SJCRH30 (cell line): ENCODE measurements around the gene OR4F15. TPM values are rescaled to one million over a fixed set of nuclear protein-coding genes. Genes with fewer than 3 reads are reported as not detected.
"Not testable (repeated sequence)": the region's sequence is repeated elsewhere in the genome, so short reads cannot be mapped to it uniquely, and the experiment has no call there.

ENCODE experiments used
- DNase-seq, 2 experiments: peaks; one replicate each; pipeline ENCODE4 v3.0.0-alpha.2; 2015 to 2020
- H3K27ac ChIP-seq: fragments of 250-450 bp; sonication (Bioruptor Pico); 2 replicates; pipeline ENCODE4 v1.5.1; 2020; ENCODE audit warnings: mild to moderate bottlenecking, moderate library complexity
- H3K27me3 ChIP-seq: fragments of 250-450 bp; sonication (Bioruptor Pico); 2 replicates; pipeline ENCODE4 v1.5.1; 2020; ENCODE audit warnings: mild to moderate bottlenecking, moderate library complexity
- H3K36me3 ChIP-seq: fragments of 250-450 bp; sonication (Bioruptor Pico); 2 replicates; pipeline ENCODE4 v1.5.1; 2020; ENCODE audit warnings: mild to moderate bottlenecking, moderate library complexity
- H3K4me1 ChIP-seq: fragments of 250-450 bp; sonication (Bioruptor Pico); 2 replicates; pipeline ENCODE4 v1.5.1; 2020; ENCODE audit warnings: mild to moderate bottlenecking, moderate library complexity
- H3K4me3 ChIP-seq: fragments of 250-450 bp; sonication (Bioruptor Pico); 2 replicates; pipeline ENCODE4 v1.5.1; 2020; ENCODE audit warnings: mild to moderate bottlenecking, moderate library complexity
- H3K9me3 ChIP-seq: fragments of 250-450 bp; sonication (Bioruptor Pico); replicated peaks from 2 replicates; pipeline ENCODE4 v1.5.1; 2020; ENCODE audit warnings: mild to moderate bottlenecking, moderate library complexity
- total RNA-seq: library from RNA; depleted of rRNA; stranded (reverse); fragments of >200 nt; shearing (Covaris generic); gene quantifications from 2 replicates; pipeline ENCODE4 v1.2.3, GENCODE V29; 2014; rRNA removed

Gene OR4F15
- not detected in 2 replicates for total RNA-seq

GRCh38 chr15:101811902-101812301 is at the start of gene OR4F15:
OR4F15 (plus strand) TSS chr15:101812202; CDS start chr15:101818187, 5,985 bp downstream.
- DNase-seq, result no peak
- H3K27me3 ChIP-seq, result no peaks in the 10 kb centered on the region

DNA sequence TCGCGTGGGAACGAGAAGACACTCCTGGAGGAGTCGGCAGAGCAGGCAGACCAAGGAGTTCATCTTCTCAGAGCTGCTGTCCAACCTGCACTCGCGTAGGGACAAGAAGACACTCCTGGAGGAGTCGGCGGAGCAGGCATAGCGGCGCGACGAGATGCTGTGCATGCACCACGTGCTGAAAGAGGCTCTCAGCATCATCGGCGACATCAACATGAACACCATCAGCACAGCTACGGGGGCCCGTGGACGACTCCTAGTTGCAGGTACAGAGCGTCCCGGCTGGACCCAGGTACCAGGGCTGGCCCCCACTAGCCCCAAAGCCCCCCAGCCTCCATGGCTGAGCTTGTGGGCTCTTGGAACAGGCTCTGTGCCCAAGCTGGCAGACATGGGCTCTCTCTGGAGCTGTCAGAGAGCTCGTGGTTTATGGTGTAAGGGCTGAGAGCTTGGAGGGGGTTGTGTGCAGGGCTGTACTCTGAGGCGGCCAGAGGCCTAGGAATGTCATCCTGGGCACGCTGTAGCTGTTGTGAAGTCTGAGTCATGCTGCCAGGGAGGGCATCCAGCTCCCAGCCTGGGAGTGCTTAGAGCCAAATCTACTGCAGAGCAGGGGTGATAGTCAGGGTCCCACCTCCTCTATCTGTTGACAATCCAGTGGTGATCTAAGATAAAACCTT is 47.2 kb upstream of the OR4F15 start:
- H3K27me3 ChIP-seq, DNase-seq, H3K27ac ChIP-seq, H3K36me3 ChIP-seq, H3K4me1 ChIP-seq, H3K4me3 ChIP-seq, H3K9me3 ChIP-seq: not testable (repeated sequence)

More at GRCh38 chr15:101811902-101812301, at the start of gene OR4F15:
- Histone ChIP-seq H3K4me3 (no peak within 1 kb of the TSS), H3K9me3 (no peaks in the 10 kb centered on the region), H3K27ac (no peak within 1 kb of the TSS), H3K36me3 (no peaks in the 10 kb centered on the region), H3K4me1 (no peaks in the 10 kb centered on the region)

DNA sequence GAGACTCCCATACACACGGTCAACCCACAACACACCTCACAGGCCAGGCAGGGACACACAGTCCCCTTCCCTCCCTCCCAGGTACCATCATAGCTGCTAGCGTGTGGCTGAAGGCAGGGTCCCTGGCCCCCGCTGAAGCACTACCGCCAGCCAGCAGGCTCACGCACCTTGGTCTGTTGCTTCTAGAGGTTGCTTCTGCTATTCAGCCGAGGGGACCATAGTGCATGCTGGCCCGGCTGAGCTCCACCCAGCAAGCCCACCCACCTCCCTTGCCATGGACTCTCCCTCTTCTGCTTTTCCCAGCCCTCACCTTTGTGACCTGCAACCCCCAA is 46.7 kb upstream of the OR4F15 start:
- not testable (repeated sequence) for H3K9me3 ChIP-seq, H3K36me3 ChIP-seq, DNase-seq, H3K27ac ChIP-seq, H3K27me3 ChIP-seq, H3K4me3 ChIP-seq, H3K4me1 ChIP-seq

- Histone ChIP-seq H3K27ac (no peak overlapping the region), H3K36me3 (no peaks in the 10 kb centered on the region), H3K9me3 (no peaks in the 10 kb centered on the region), H3K4me1 (no peaks in the 10 kb centered on the region), H3K4me3 (no peak overlapping the region), H3K27me3 (no peaks in the 10 kb centered on the region)
- DNase-seq, result no peak
Measured at GRCh38 chr15:101765772-101766456, 46.1 kb upstream of the OR4F15 start.

DNA sequence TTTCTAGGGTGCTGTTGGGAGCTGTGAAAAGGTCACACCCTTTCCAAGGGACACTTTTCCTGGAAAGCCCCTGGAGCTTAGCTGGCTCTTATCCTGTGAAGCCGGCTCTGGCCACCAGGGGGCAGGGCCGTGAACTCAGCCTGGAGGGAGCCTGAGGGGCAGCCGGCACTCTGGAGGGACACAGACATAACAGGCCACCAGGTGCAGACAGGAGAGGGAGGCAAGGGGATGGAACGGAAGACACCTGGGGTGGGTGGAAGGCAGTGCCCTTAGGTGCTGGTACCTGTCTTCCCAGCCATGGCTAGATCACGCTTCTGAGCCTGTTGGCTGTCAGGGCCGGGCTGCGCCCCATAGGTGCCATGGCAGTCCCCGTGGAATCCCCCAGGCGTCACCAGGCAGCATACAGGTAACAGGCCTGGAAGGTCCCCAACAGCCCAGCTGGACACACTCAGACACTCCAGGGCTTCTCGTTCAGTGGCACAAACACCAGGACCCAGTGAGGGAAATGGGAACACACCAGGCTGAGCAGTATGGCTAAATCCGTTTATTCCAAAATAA is 44.8 kb upstream of the OR4F15 start:
- not testable (repeated sequence) for DNase-seq, H3K36me3 ChIP-seq, H3K4me1 ChIP-seq, H3K9me3 ChIP-seq, H3K27ac ChIP-seq, H3K27me3 ChIP-seq, H3K4me3 ChIP-seq

DNA sequence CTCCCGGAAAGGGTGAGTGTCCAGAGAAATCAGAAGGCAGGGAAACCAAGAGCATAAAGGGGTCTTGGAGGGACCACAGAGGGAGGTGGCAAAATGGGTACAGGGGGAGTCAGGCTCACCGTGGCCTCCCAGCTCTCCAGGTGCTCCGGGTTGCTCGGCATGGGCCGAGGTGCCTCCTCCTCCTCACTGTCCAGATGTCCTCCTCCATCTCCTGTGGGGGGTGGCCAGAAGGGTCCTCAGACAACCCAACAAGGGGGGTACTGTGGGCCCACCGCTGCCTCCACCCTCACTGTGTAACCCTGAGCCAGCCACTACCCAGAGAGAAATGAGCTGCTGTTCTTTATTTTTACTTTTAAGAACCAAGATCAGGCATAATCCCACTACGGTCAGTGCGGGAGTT is 39.1 kb upstream of the OR4F15 start:
- Histone ChIP-seq H3K9me3 (no peaks in the 10 kb centered on the region), H3K27ac (no peak overlapping the region), H3K36me3 (no peaks in the 10 kb centered on the region), H3K27me3 (no peaks in the 10 kb centered on the region; the same call in 1 of the 2 replicates), H3K4me1 (no peaks in the 10 kb centered on the region), H3K4me3 (no peak overlapping the region)
- DNase-seq, result no peak

DNA sequence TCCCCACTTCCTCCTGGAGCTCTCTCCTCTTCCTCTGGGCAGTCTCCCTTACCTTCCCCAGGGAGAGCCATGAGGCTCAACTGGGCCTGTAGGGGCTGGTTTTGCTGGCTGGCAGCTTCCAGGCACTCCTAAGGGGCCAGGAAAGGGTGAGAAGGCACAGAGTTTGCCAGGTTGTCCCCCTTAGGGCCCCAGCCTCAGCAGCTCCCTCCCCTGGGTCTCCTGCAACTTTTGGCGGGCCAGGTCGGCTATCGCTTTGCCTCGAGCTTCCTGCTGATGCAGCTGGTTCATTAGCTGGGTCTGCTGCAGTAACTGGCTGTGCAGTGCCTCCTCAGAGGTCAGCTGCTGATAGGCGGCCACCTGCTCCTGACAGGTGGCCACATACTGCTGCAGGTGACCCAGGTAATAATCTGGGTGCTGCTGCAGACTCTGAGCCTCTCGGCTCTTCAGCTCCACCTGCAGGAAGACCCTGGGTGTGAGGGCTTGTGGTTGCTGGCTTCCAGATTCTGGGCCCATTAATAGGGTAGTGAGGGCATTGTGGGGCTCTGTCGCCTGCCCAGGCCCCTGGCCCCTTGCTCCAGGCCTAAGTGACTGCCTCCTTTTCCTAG is 38.4 kb upstream of the OR4F15 start:
- H3K4me1 ChIP-seq, result no peaks in the 10 kb centered on the region
- no peaks in the 10 kb centered on the region for H3K9me3 ChIP-seq
- H3K27ac ChIP-seq, result no peak overlapping the region
- H3K27me3 ChIP-seq, result no peaks in the 10 kb centered on the region; the same call in 1 of the 2 replicates
- peak in 1 of 2 experiments; percentile 14 for DNase-seq
- no peak overlapping the region for H3K4me3 ChIP-seq
- H3K36me3 ChIP-seq, result no peaks in the 10 kb centered on the region

DNA sequence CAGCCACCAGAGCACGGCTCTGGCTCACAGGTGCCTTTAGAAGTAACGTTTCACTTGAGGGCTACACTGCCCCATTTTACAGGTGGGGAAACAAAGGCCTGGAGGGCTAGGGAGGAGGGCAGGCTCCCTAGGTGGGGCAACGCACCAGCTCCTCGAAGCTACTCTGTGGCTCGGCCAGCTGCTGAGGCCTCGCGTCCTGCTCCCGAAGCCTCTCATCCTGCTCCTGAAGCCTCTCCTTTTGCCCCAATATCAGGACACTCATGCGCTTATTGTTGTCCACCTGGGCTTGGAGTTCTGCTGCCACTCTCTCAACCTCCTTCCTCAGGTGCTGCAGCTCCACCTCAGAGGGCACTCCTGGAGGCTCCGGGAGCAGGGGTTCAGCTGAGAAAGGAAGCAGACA is 36.9 kb upstream of the OR4F15 start:
- DNase-seq, result no peak
- H3K4me3 ChIP-seq, result no peak overlapping the region
- H3K27me3 ChIP-seq, result no peaks in the 10 kb centered on the region; the same call in 1 of the 2 replicates
- no peaks in the 10 kb centered on the region for H3K9me3 ChIP-seq
- H3K27ac ChIP-seq, result no peak overlapping the region
- peaks cover 6% of the 10 kb centered on the region for H3K4me1 ChIP-seq
- H3K36me3 ChIP-seq, result no peaks in the 10 kb centered on the region

DNA sequence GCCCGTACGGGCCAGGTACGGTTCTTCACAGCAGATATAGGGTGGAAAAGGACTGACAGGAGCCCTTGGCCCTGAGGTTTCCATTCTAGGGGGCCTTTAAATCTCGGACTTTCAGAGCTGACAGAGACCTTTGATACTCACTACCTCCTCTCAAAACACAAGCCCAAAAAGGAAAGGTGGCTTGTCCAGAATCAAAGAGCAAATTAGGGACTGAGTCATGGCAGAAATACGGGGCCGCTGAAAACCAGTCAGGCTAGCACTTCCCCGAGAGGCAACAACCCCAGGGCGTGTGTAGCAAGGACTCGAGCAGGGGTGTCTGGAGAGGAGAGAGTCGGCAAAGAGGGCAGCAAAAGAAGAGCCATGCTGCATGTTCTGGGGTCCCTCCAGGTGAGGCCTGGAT is 33.4 kb upstream of the OR4F15 start:
- H3K9me3 ChIP-seq, H3K4me1 ChIP-seq, H3K4me3 ChIP-seq, DNase-seq, H3K27ac ChIP-seq, H3K27me3 ChIP-seq, H3K36me3 ChIP-seq: not testable (repeated sequence)

DNA sequence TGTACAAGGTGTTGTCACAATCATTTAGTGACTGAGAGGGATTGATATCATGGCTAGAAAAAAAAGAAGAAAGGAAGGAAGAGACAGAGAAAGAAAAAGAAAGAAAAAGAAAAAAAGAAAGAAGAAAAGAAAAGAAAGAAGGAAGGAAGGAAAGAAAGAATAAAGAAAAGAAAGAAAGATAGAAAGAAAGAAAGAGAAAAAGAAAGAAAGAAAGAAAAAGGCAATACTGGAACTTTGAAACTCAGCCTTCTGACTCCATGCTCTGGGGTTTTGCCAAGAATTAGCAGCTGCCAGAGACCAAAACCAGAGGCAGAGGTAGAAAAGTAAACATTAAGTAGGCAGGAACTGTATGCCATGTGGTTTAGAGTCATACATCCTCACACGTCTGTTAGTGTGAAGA is 31.8 kb upstream of the OR4F15 start:
- H3K36me3 ChIP-seq, H3K4me1 ChIP-seq, H3K27me3 ChIP-seq, H3K9me3 ChIP-seq, H3K27ac ChIP-seq, H3K4me3 ChIP-seq: not testable (repeated sequence)
- DNase-seq, result peak; percentile 38 to 65

GRCh38 chr15:101781928-101782327 is 30.1 kb upstream of the OR4F15 start:
- H3K27me3 ChIP-seq, result no peaks in the 10 kb centered on the region; the same call in 1 of the 2 replicates
- no peak overlapping the region for H3K27ac ChIP-seq
- peaks cover 7% of the 10 kb centered on the region for H3K4me1 ChIP-seq
- no peaks in the 10 kb centered on the region for H3K9me3 ChIP-seq
- peak in 1 of 2 experiments; percentile 28 for DNase-seq
- no peak overlapping the region for H3K4me3 ChIP-seq
- H3K36me3 ChIP-seq, result no peaks in the 10 kb centered on the region

DNA sequence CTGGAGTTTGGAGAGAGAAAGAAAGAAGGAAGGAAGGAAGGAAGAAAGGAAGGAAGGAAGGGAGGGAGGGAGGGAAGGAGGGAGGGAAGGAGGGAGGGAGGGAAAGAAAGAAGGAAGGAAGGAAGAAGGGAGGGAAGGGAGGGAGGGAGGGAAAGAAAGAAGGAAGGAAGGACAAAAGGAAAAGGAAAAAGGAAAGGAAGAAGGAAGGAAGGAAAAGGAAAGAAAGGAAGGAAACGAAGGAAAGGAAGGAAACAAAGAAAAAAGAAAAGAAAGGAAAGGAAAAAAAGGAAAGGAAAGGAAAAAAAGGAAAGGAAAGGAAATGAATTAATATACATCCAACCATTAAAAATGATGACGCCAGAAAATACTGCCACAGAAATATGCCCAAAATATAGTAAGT is 27.4 kb upstream of the OR4F15 start:
- H3K27ac ChIP-seq, result no peak overlapping the region
- no peak overlapping the region for H3K4me3 ChIP-seq
- H3K36me3 ChIP-seq, result no peaks in the 10 kb centered on the region
- no peaks in the 10 kb centered on the region for H3K9me3 ChIP-seq
- no peak for DNase-seq
- peaks cover 6% of the 10 kb centered on the region for H3K4me1 ChIP-seq
- H3K27me3 ChIP-seq, result no peaks in the 10 kb centered on the region

DNA sequence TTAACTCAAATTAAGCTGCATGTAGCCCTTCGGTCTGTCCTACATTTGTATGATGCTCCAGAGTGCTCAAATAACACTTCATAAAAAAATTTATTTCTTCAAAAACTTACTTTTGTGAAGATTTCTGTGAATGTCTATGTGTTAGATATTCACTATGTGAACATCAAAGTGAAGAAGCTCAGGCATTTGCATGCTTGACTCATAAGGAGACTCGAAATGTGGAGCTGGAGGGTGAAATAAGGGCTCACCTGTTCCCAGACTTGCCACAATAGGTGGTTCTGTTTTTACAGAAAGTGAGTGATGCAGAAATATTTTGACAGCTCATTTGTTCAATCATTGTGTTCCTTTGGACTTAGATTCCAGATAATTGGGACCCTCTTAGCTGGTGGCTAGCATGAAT is 25.6 kb upstream of the OR4F15 start:
- not testable (repeated sequence) for H3K4me1 ChIP-seq, H3K27ac ChIP-seq, H3K36me3 ChIP-seq, DNase-seq, H3K9me3 ChIP-seq, H3K4me3 ChIP-seq, H3K27me3 ChIP-seq

DNA sequence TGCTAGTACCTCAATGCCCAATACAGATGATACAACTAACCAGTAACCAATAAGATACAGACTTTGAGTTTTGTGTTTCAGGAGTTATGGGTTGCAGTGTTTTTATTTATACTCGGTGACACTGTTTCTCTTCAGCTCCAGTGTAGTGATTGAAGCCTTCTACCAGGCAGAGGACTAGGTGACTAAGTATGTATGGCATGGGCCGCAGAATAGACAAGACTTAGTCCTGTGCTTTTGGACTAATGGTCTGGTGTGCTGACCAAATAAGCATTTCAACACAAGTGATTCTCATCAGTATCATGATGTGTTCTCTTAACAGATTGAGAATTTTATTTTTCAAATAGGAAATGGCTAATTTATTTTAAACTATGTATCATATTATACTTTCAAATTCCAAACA is 24.0 kb upstream of the OR4F15 start:
- not testable (repeated sequence) for H3K27ac ChIP-seq

GRCh38 chr15:101788503-101789269 is 23.3 kb upstream of the OR4F15 start:
- DNase-seq, H3K27me3 ChIP-seq, H3K27ac ChIP-seq, H3K4me3 ChIP-seq, H3K9me3 ChIP-seq, H3K36me3 ChIP-seq, H3K4me1 ChIP-seq: not testable (repeated sequence)

More for the DNA sequence above, 24.0 kb upstream of the OR4F15 start:
- H3K9me3 ChIP-seq, H3K4me3 ChIP-seq, H3K36me3 ChIP-seq, H3K27me3 ChIP-seq, H3K4me1 ChIP-seq, DNase-seq: not testable (repeated sequence)
